ENCODE measurements around the gene SELPLG. TPM values are rescaled to one million over a fixed set of nuclear protein-coding genes. Genes with fewer than 3 reads are reported as not detected.
"Not testable (repeated sequence)": the region's sequence is repeated elsewhere in the genome, so short reads cannot be mapped to it uniquely, and the experiment has no call there.

SELPLG gene
- total RNA-seq, 1 donor from 2014 or later, result 0.26 TPM

DNA sequence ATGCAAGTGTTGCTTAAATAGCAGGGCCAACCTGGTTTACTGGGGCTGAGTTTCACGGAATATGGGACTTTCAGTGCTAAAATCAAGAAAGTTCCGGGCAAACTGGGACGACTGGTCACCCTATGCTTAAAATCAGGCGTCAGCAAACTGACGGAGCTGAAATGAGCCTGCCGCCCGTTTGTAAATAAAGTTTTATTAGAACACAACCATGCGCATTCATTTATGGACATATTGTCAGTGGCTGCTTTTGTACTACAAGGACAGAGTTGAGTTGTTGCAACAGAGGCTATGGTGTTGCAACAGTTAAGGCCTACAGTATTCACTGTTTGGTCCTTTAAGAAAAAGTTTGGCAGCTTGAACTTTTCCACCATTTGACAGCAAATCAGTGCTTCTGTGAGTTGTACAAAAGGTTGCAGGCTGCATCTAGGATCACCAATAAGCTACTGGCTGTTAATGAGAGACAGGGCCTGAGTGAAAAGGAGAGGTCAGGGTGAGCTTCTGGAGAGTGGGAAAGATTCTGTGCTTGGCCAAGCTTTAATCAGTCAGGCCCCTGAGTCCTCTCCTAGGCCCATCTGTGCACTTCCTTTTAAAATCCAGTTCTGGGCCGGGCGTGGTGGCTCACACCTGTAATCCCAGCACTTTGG lies 13.3 kb downstream of the SELPLG start:
- no peak for DNase-seq (ENCODE audit: low read depth in 2 of 2)

DNA sequence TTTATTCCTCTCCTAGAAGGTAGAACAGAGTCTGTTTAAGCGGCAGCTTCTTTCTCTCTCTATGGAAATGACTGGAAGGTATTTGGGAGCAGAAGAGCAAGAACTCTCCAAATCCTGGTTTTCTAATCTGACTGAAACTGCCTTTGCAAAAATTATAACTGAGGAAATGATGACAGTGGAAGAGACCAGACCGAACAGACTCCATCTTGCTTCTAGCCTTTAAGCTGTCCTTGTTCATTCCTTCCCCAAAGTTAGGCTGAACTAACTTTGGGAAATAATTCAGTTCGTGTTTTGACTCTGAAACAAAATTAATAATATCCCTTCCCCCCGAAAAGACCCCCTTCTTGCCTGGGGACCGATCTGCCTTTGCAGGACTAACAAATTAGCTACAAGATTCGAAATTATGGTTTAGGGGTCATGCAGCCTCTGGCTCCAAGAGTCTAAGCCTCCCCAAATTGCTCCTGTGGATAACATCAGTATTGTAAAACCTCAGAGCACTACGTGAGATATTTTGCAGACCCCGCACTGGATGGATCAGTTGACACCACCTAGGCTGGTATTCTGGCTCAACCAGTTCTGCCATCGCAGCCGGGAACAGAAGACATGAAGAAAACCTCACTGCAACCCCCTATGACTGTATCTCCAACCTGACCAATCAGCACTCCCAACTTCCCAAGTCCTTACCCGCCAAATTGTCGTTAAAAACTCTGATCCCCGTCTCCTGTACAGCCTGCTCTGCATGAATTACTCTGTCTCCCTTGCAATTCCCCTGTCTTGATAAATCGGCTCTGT lies 14.1 kb downstream of the SELPLG start:
- no peak for DNase-seq (ENCODE audit: low read depth in 2 of 2)

DNA sequence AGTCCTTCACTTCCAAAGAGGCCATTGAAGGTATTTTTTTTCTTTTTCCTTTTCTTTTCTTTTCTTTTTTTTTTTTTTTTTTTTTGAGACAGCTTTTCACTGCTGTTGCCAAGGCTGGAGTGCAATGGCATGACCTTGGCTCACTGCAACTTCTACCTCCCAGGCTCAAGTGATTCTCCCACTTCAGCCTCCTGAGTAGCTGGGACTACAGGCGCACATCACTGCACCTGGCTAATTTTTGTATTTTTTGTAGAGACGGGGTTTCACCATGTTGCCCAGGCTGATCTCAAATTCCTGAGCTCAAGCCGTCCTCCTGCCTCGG lies 14.8 kb downstream of the SELPLG start:
- DNase-seq (ENCODE audit: low read depth in 2 of 2), result not testable (repeated sequence)

DNA sequence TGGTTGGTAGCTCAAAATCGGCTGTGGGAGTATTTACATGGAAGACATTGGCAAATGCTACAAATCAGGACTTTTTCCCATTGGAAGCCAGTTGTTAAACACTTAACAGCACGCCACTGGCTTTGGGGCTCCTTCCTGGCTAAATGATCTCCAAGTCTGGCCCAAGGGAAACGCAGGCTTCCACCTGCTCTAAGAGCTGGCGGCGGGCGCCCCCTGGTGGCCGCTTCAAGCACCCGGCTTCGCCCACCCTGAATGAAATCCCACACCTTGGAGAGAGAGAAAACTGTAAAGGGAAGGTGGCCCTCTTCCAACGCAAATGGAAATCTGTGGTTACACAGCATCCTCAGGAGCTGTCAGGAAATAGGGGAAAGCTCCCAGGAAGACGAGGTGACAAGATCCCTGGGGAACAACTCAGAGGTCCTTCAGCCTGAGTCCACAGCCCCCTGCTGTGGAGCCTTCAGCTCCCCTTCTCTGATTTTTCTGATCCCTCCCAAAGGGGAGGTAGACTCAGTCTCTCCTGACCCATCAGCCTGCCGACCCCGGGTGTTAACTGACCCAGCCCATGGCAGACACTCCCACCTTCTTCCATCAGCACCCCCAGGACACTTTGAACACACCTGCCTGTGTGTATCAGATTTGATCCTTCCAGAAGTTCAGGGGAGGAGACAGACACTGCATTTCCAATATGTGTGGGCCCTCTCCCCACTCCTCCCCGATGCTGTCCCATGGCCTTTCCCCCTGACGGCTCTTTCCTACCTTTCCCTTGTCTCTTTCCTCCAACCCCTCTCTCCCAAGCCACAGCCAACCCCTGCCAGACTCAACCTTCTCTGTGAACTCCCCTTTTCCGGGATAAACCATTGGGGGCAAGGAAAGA lies 15.4 kb downstream of the SELPLG start:
- peak; percentile 36 to 82 for DNase-seq (ENCODE audit: low read depth in 2 of 2)

DNA sequence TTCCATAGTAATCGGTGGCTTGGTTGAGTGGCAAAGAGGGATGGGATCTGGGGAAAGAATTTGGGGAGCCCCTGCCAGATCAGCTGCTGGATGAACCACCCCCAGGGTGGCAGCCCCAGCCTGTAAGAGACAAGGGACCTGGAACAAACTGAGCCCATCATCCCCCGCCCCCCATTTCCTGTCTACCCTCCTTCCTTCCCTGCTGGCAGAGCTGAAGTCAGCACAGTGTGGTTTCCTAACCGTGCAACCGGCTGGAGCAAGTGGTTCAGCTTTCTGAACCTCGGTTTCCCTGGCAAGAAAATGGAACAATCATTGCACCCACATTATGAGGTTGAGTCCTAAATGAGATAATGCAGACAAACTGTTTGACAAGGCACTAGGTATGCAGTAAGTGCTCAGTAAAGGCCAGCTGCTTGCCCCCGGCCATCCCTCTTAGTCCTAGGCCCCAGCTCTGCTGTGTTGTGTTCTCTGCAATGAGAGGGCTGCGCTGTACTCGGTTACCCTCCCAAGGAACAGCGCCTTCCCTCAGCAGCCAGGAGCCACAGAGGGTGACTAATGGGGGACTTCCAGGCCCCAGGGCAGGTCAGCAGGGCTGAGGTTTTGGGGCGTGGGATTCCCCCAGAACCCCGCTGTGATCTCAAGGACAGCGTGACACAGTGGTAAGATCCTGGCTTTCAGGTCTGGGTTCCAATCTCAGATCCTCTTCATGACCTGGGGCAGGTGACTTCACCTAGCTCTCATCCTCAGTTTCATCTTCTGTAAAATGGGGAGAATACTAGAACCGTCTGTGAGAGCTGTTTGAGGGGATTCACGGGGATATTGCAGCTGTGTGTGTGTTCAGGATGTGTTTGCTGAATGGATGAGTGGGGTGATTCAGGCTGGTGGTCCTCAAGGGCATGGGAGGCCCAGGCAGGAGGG lies 16.5 kb downstream of the SELPLG start:
- DNase-seq (ENCODE audit: low read depth in 2 of 2), result no peak

DNA sequence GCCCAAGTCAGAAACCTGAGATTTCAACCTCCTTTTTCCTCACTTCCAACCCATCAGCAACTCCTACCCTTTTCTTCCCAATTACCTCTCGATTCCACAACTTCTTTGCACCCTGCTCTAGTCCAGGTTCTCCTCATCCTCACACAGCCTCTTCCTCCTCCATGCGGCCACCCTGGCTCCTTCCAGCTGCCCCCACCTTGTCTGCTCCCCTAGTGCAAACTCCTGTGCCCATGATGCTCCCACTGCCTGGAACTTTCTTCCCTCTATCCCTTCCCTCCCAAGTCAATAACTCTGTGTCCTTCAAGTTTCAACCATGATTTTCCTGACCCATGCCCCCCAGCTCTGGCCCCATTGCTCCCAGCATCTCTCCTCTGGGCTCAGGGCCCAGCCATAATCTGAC lies 17.3 kb downstream of the SELPLG start:
- DNase-seq (ENCODE audit: low read depth in 2 of 2), result no peak

DNA sequence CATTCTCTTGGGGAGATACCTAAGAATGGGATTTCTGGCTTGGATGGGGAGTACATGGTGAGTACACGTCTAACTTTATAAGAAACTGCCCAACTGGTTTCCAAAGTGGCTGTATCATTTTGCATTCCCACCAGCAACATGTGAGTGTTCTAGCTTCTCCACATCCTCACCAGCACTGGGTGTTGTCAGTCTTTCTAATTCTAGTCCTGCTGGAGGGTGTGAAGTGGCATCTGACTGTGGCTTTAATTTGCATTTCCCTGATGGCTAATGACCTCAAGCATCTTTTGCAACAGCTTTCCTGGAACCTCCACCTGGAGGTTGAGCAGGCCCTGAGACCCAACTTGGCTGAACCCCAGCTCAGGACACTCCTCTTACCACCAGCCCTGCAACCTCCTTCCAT lies 17.8 kb downstream of the SELPLG start:
- no peak for DNase-seq (ENCODE audit: low read depth in 2 of 2)

DNA sequence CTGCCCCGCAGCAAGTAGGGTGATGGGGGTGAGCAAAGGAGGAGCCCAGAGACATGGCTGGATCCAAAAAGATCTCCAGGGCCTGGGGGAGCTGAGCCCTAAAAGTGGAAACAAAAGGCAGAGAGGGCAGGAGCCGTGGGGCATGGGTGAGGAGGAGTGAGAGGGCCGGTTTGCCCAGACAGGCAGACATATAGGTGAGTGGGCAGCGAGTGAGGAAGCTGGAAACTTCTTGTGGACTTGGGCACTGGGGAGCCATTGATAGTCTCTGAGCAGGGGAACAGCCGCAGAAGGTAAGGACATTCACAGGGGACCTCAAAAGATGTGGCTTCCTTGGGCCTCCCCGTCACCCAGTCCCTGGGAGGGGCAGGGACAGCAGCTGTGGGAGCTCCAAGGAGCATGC lies 19.1 kb downstream of the SELPLG start:
- DNase-seq (ENCODE audit: low read depth in 2 of 2), result no peak

DNA sequence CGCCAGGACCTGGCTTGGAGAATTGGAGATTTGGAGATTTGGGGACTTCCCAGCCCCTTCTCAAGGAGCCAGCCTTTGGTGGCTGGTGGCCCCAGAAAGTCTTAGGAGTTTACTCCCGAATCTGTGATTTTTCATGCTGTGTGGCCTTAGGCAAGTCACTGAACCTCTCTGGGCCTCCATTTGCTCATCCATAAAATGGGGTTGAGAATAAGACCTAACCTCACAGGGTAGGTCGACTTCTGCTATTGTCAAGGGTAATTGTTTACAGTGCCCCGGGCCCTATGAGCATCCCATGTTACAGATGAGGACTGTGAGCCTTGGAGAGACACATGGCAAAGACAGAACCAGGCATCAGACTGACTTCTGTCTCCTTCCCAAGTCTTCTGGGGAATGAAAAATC lies 19.7 kb downstream of the SELPLG start:
- no peak for DNase-seq (ENCODE audit: low read depth in 2 of 2)

DNA sequence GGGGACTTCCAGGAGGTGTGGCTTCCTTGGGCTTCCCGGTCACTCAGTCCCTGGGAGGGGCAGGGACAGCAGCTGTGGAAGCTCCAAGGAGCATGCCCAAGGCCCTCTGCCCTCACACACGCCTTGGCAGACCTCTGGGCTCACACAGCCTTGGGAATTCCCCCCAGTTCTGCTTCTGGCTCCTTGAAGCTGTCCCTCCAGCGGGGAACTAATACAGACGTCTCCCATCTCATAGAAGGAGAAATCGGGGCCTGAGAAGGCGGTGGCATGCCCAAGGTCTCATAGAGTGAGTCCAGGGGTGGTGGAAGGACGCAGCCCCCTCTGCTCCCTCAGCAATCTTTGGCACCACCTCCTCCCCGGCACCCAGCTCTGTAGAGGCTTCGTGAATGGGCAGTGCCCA lies 20.1 kb downstream of the SELPLG start:
- no peak for DNase-seq (ENCODE audit: low read depth in 2 of 2)

DNA sequence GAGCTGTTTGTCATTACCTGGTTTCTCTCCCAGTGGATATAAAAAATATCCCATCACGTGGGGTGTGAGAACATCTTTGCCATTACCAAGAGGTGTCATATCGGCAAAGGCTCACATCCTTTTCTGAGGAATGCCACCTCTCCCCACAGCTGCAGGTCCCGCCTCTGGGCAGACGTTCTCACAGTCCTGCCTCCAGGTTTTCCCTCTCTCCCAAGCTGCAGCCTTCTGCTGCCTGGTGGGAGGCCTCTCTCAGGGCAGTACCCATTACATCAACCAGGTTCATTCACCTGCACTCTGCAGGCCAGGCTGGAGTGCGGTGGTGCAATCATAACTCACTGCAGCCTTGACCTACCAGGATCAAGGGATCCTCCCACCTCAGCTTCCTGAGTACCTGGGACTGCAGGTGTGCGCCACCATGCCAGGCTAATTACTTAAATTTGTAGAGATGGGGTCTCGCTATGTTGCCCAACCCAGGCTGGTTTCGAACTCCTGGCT lies 20.9 kb downstream of the SELPLG start:
- no peak for DNase-seq (ENCODE audit: low read depth in 2 of 2)

DNA sequence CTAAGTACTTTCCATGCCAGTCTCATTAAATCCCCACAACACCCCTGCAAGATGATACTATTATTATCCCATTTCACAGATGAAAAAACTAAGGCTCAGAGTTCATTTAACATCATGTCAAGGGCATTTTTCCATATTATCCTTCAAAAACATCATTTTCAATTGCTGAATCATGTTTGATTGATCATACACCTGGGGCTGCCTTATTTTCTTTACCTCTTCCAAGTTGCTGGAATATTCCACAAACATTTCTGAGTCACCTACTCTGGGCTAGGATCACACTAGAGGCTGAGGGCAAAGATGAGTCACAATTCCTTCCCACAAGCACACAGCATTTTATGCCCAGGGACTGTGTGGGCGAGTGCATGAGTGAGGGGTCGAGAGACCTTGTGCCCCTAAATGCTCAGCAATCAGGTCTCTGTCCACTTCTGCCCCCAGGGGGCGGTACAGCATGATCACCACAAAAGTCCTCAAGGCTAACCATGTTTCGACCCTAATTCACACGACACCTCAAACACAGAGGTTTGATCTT lies 21.7 kb downstream of the SELPLG start:
- peak; percentile 12 to 76 for DNase-seq (ENCODE audit: low read depth in 2 of 2)

DNA sequence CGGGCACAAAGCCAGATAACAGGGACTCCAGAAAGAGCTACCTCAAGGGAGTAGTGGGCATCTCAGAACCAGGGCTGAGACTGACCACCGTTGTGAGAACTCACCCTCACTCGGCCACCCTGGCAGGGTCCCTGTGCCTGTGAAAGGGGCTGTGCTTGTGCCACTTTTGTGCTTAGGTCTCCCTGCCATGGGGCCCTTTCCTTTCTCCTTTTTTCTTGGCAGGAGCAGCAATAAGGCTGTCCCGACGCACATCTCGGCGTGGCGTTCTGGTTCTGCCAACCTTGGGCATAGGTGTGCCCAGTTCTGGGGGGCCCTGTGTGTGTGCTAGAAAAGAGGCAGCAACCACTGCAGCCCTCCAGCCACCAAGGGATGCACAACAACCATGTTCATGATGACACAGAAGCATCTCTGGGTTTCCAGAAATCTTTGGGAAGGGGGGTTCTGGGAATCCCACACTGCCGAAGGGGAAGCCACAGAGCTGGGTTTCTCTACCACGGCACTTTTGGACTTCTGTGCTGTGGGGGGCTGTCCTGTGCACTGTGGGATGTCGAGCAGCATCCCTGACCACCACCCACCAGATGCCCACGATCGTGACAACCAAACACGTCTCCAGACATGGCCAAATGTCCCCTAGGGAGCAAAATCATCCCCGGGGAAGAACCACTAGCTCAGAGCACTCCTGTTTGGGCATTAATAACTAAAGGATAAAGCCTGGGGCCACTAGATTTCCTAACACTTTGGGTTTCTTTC lies 22.7 kb downstream of the SELPLG start:
- DNase-seq (ENCODE audit: low read depth in 2 of 2), result no peak

DNA sequence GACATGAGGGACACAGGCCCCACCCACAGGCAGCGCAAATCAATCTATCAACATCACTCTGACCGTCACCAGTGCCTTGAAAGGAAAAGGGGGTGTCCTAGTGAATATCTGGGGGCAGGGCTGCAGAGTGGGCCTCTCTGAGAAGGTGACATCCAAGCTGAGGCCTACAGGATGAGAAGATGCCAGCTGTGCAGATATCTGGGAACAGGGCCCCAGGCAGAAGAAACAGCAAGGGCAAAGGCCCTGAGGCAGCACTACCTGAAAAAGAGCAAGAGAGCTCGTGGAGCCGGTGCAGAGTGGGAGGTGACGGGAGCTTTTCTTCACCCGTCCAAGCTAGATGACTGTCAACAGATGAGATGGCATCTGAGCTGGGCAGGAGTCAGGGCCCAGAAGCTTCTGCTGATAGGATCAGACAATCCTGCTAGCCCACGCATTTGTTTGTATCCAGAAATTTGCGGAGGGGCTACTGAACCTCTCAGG lies 23.3 kb downstream of the SELPLG start:
- DNase-seq (ENCODE audit: low read depth in 2 of 2), result no peak

DNA sequence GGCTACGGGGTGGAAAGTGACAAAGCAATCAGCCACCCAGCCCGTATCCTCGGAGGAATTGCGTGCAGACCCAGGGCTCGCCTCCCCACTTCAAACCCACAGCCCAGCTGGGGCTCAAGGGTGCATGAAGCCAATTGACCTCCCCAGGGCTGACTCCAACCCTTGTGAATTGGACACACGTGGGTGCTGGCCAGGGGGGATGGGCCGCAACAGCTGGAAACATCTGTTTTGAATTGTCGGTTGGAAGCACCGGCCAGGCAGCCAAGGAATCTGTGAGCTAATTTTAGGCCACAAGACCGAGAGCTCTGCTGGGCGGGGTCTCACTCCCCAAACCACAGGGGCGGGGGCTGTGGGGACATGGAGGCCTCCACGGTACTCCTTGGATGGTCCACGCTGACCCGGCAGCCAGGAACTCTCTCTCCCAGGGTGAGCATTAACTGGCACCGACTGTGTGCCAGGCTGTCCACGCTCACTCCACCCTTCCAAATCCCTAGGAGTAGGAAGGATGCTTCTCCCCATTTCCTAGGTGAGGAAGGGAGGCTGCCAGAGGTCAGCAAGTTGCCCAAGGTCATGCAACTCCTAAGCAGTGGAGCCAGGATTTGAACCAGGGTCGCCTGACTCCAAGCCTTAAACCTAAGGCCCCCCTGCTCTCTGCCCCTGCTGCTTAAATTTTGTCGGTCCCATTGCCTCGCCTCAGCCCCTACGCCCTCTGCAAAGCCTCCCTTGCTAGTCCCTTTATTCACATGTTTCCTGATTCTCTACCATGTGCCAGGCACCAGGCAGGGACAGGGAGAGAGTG lies 24.0 kb downstream of the SELPLG start:
- DNase-seq (ENCODE audit: low read depth in 2 of 2), result no peak

DNA sequence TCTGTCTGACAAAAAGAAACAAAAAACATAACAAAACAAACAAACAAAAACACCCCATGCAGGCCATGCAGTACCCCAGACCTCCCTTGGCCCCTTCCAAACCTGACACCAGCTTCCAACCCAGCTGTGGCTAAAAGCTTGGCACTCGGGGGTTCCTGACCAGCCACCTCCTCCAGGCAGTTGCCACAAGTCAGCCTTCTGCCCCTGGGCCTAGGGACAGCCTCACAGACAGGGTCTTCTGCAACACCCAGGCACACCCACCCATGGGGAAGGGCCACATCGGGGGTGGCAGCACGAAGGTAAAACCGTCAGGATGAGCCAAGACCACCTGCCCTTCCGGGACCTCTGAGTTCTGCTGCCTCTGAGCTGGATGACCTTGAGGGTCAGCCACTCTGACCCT lies 25.1 kb downstream of the SELPLG start:
- DNase-seq (ENCODE audit: low read depth in 2 of 2), result no peak

DNA sequence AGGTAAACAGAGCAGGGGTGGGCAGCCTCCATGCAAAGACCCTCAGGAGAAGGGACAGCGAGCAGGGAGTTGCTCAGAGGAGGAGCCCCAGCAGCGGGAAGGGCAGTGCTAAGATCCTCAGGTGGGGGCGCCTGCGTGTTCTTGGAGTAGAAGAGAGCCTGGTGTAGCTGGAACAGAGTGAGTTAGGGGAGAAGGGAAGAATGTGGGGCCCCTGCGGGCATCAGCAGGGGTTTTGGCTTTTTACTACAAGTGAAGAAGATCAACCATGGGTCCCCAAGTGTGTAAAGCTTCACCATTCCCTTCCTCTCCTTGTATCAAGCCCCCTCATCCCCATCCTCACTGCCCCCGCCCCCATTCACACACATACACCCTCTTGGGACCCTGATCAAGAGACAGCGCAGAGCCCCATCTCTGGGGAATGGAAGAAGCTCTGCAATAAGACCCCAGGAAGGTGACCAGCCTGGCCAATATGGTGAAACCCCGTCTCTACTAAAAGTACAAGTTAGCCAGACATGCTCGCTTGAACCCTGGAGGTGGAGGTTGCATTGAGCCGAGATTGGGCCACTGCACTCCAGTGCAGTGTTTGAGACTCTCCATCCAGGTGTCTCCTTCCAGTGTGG lies 25.6 kb downstream of the SELPLG start:
- DNase-seq (ENCODE audit: low read depth in 2 of 2), result no peak

DNA sequence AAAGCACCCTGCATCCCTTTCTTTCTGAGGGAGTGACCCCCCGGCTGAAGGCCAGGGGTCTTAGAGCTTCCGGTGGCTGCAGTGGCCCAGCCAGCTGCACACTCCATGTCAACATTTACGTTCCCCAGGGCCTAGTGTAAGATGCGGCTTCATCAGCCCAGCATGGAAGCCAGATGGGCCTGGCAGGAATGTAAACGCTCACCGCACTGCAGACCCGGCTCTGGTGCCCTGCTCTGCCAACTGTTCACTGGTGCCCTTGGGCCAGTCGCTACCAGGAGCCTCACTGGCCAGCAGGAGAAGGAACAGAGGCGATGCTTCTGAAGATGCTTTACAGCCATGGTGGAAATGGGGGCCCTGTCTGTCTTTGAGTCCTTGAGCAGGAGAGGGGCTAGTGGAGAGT lies 27.2 kb downstream of the SELPLG start:
- DNase-seq (ENCODE audit: low read depth in 2 of 2), result no peak
